ENCODE data around the gene DBNDD1. TPM values are rescaled to one million over a fixed set of nuclear protein-coding genes. Genes with fewer than 3 reads are reported as not detected.

DBNDD1 gene
- total and polyA plus RNA-seq, 2 experiments from 2014 or later: 5.5 to 18.2 TPM

DNA sequence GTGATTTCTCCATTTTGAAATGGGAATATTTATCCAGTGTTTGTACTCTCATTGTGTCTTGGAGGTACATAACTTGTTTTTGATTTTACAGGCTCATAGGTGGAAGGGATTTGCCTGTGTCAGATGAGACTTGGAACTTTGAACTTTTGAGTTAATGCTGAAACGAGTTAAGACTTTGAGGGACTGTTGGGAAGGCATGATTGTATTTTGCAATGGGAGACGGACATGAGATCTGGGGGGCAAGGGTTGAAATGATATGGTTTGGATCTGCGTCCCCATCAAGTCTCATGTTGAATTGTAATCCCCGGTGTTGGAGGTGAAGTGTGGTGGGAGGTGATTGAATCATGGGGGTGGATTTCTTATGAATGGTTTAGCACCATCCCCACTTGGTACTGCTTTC is 36.1 kb upstream of the DBNDD1 start:
- Histone ChIP-seq H3K27ac (no peak overlapping the region), H3K36me3 (replicated peaks; ENCODE audit: insufficient read depth, low read depth) (no peaks in the 10 kb centered on the region), H3K9me3 (ENCODE audit: low read depth) (no peaks in the 10 kb centered on the region), H4K20me1 (ENCODE audit: insufficient read depth, poor library complexity, severe bottlenecking) (no peaks in the 10 kb centered on the region), H3K4me1 (ENCODE audit: insufficient read depth) (no peaks in the 10 kb centered on the region), H3K4me2 (no peak overlapping the region), H3K27me3 (no peaks in the 10 kb centered on the region), H3K79me2 (no peaks in the 10 kb centered on the region), H2AFZ (no peak overlapping the region), H3K4me3 (no peak overlapping the region), H3K9me2 (replicated peaks; ENCODE audit: insufficient read depth) (no peaks in the 10 kb centered on the region)
- TF ChIP-seq EZH2 (IDR thresholded peaks at IDR 0.05; ENCODE audit: borderline replicate concordance) (no peak), EZH2phosphoT487 (IDR thresholded peaks at IDR 0.05; ENCODE audit: low read depth, severe bottlenecking, unreplicated experiment) (no peak)
- TF ChIP-seq, protein P1, sequence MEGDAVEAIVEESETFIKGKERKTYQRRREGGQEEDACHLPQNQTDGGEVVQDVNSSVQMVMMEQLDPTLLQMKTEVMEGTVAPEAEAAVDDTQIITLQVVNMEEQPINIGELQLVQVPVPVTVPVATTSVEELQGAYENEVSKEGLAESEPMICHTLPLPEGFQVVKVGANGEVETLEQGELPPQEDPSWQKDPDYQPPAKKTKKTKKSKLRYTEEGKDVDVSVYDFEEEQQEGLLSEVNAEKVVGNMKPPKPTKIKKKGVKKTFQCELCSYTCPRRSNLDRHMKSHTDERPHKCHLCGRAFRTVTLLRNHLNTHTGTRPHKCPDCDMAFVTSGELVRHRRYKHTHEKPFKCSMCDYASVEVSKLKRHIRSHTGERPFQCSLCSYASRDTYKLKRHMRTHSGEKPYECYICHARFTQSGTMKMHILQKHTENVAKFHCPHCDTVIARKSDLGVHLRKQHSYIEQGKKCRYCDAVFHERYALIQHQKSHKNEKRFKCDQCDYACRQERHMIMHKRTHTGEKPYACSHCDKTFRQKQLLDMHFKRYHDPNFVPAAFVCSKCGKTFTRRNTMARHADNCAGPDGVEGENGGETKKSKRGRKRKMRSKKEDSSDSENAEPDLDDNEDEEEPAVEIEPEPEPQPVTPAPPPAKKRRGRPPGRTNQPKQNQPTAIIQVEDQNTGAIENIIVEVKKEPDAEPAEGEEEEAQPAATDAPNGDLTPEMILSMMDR (IDR thresholded peaks at IDR 0.05; ENCODE audit: poor library complexity): no peak
- DNase-seq (ENCODE audit: low spot score): no peak
- 71% methylated on average over 4 of the region's 4 CpGs for WGBS (ENCODE audit: low lambda C conversion rate, missing lambda C conversion rate)

DNA sequence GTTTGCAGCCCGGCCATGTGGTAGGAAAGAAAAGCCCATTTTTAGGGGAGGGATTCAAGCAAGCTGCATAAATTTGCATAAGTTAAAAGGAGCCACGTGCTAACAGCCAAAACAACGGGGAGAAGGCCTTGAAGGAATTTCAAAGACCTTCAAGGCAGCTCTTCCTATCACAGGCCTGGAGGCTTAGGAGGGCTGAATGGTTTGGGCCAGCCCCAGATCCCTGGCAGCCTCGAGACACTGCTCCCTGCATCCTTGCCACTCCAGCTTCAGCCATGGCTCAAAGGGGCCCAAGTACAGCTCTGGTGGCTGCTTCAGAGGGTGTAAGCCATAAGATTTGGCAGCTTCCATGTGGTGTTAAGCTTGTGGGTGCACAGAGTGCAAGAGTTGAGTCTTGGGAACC is 35.3 kb upstream of the DBNDD1 start:
- H3K9me3 ChIP-seq (ENCODE audit: low read depth): no peaks in the 10 kb centered on the region
- H3K36me3 ChIP-seq (replicated peaks; ENCODE audit: insufficient read depth, low read depth): no peaks in the 10 kb centered on the region
- no peaks in the 10 kb centered on the region for H3K9me2 ChIP-seq (replicated peaks; ENCODE audit: insufficient read depth)
- DNase-seq (ENCODE audit: low spot score): no peak
- no peaks in the 10 kb centered on the region for H3K79me2 ChIP-seq
- no peaks in the 10 kb centered on the region for H3K4me1 ChIP-seq (ENCODE audit: insufficient read depth)
- H3K4me2 ChIP-seq: no peak overlapping the region
- WGBS (ENCODE audit: low lambda C conversion rate, missing lambda C conversion rate): 63% methylated on average over 4 of the region's 4 CpGs
- no peaks in the 10 kb centered on the region for H4K20me1 ChIP-seq (ENCODE audit: insufficient read depth, poor library complexity, severe bottlenecking)
- H3K27me3 ChIP-seq: no peaks in the 10 kb centered on the region
- no peak overlapping the region for H3K4me3 ChIP-seq
- H3K27ac ChIP-seq: no peak overlapping the region
- TF ChIP-seq, protein P1 (IDR thresholded peaks at IDR 0.05; ENCODE audit: poor library complexity): no peak
- TF ChIP-seq EZH2phosphoT487 (IDR thresholded peaks at IDR 0.05; ENCODE audit: low read depth, severe bottlenecking, unreplicated experiment) (no peak), EZH2 (IDR thresholded peaks at IDR 0.05; ENCODE audit: borderline replicate concordance) (no peak)
- no peak overlapping the region for H2AFZ ChIP-seq

DNA sequence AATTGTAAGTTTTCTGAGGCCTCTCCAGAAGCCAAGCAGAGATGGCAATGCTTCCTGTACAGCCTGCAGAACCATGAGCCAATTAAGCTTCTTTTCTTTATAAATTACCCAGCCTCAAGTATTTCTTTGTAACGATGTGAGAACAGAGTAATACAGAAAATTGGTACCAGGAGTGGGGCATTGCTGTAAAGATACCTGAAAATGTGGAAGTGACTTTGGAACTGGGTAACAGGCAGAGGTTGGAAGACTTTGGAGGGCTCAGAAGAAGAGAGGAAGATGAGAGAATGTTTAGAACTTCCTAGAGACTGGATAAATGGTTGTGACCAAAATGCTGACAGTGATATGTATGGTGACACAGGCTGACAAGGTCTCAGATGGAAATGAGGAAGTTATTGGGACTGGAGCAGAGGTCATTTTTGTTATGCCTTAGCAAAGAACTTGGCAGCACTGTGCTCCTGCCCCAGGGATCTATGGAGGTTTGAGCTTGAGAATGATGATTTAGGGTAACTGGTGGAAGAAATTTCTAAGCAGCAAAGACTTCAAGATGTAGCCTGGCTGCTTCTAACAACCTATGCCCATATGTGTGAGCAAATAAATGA is 34.7 kb upstream of the DBNDD1 start:
- H3K4me3 ChIP-seq: no peak overlapping the region
- H3K79me2 ChIP-seq: no peaks in the 10 kb centered on the region
- no peaks in the 10 kb centered on the region for H4K20me1 ChIP-seq (ENCODE audit: insufficient read depth, poor library complexity, severe bottlenecking)
- no peaks in the 10 kb centered on the region for H3K36me3 ChIP-seq (replicated peaks; ENCODE audit: insufficient read depth, low read depth)
- WGBS (ENCODE audit: low lambda C conversion rate, missing lambda C conversion rate): 73% methylated on average over 1 of the region's 1 CpG
- no peaks in the 10 kb centered on the region for H3K9me2 ChIP-seq (replicated peaks; ENCODE audit: insufficient read depth)
- H3K4me2 ChIP-seq: no peak overlapping the region
- no peak overlapping the region for H3K27ac ChIP-seq
- no peaks in the 10 kb centered on the region for H3K9me3 ChIP-seq (ENCODE audit: low read depth)
- H3K27me3 ChIP-seq: no peaks in the 10 kb centered on the region
- no peak overlapping the region for H2AFZ ChIP-seq
- H3K4me1 ChIP-seq (ENCODE audit: insufficient read depth): no peaks in the 10 kb centered on the region
- TF ChIP-seq, protein P1 (IDR thresholded peaks at IDR 0.05; ENCODE audit: poor library complexity): no peak
- no peak for TF ChIP-seq EZH2 (IDR thresholded peaks at IDR 0.05; ENCODE audit: borderline replicate concordance)
- TF ChIP-seq EZH2phosphoT487 (IDR thresholded peaks at IDR 0.05; ENCODE audit: low read depth, severe bottlenecking, unreplicated experiment): no peak
- no peak for DNase-seq (ENCODE audit: low spot score)

All from hepatocyte (in vitro differentiated cells).